ENCODE measurements around the gene SPTBN4.
"Not testable (repeated sequence)": the region's sequence is repeated elsewhere in the genome, so short reads cannot be mapped to it uniquely, and the experiment has no call there.

Gene SPTBN4

DNA sequence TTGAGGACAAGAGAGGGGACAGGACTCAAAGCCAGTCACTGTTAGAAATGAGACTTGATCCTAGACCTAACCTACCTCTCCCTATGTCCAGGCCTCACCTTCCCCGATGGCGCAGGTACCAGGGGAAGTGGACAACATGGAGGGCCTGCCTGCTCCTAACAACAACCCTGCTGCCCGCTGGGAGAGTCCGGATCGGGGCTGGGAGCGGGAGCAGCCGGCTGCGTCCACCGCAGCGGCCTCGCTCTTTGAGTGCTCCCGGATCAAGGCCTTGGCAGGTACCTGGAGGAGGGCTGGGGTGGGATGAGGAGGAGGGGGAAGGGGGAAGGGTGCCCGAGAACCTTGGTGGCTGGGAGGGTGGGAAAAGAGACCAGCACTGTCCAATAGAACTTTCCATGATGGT lies 5.7 kb downstream of the SPTBN4 start:
- TF ChIP-seq, protein P1, sequence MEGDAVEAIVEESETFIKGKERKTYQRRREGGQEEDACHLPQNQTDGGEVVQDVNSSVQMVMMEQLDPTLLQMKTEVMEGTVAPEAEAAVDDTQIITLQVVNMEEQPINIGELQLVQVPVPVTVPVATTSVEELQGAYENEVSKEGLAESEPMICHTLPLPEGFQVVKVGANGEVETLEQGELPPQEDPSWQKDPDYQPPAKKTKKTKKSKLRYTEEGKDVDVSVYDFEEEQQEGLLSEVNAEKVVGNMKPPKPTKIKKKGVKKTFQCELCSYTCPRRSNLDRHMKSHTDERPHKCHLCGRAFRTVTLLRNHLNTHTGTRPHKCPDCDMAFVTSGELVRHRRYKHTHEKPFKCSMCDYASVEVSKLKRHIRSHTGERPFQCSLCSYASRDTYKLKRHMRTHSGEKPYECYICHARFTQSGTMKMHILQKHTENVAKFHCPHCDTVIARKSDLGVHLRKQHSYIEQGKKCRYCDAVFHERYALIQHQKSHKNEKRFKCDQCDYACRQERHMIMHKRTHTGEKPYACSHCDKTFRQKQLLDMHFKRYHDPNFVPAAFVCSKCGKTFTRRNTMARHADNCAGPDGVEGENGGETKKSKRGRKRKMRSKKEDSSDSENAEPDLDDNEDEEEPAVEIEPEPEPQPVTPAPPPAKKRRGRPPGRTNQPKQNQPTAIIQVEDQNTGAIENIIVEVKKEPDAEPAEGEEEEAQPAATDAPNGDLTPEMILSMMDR (IDR thresholded peaks at IDR 0.05; ENCODE audit: low read depth, low read length, missing control alignments) = no peak
- DNase-seq (ENCODE audit: low read depth) = no peak
- in situ Hi-C loops (cut with HindIII; ENCODE audit: low sequenced_read_pairs) = no loop called here
- H3K4me3 ChIP-seq (ENCODE audit: low read depth, low read length) = no peak overlapping the region

DNA sequence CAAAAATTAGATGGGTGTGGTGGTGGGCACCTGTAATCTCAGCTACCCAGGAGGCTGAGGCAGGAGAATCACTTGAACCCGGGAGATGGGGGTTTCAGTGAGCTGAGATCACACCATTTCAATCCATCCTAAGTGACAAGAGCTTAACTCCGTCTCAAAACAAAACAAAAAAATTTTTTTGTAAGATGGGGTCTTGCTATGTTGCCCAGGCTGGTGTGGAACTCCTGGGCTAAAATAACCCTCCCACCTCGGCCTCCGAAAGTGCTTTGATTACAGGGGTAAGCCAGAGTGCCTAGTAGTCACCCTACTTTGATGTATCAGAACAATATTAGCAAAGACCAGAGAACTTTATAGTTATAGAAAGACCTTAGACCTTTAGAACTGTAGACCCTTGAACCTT lies 7.9 kb downstream of the SPTBN4 start:
- in situ Hi-C loops (cut with HindIII; ENCODE audit: low sequenced_read_pairs) = no loop called here
- no peak overlapping the region for H3K4me3 ChIP-seq (ENCODE audit: low read depth, low read length)
- TF ChIP-seq, protein P1 (IDR thresholded peaks at IDR 0.05; ENCODE audit: low read depth, low read length, missing control alignments) = no peak
- DNase-seq (ENCODE audit: low read depth) = no peak

DNA sequence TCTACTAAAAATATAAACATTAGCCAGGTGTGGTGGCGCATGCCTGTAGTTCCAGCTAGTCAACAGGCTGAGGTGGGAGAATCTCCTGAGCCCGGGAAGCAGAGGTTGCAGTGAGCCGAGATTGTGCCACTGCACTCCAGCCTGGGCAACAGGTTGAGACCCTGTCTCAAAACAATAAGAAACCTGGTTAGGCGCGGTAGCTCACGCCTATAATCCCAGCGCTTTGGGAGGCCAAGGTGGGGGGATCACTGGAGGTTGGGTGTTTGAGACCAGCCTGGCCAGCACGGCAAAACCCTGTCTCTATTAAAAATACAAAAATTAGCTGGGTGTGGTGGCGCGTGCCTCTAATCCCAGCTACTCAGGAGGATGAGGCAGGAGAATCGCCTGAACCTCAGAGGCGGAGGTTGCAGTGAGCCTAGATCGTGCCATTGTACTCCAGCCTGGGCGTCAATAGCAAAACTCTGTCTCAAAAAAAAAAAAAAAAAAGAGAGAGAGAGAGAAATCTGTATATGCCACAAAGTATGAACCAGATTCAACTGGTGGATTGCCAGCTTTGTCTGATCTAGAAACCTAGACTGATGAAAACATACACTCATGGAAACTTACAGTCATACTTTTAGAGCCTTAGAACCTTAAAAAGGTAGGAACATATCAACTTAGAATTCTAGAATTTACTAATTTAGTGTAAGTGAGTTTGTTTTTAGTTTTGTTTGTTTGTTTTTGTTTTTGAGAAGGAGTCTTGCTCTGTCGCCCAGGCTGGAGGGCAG lies 9.3 kb downstream of the SPTBN4 start:
- H3K4me3 ChIP-seq (ENCODE audit: low read depth, low read length); in situ Hi-C loops (cut with HindIII; ENCODE audit: low sequenced_read_pairs); DNase-seq (ENCODE audit: low read depth): not testable (repeated sequence)

DNA sequence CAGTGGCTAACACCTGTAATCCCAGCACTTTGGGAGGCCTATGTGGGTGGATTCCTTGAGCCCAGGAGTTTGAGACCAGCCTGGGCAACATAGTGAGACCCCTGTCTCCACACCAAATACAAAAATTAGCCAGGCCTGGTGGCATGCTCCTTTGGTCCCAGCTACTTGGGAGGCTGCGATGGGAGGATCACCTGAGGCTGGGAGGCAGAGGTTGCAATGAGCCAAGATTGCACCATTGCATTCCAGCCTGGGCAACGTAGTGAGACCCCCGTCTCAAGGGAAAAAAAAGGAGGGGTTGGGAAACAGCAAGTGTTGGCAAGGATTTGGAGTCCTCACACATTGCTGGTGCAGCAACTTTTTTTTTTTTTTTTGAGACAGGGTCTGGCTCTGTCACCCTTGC lies 19.2 kb downstream of the SPTBN4 start:
- H3K4me3 ChIP-seq (ENCODE audit: low read depth, low read length) = no peak overlapping the region
- in situ Hi-C loops (cut with HindIII; ENCODE audit: low sequenced_read_pairs) = no loop called here
- no peak for DNase-seq (ENCODE audit: low read depth)
- TF ChIP-seq, protein P1 (IDR thresholded peaks at IDR 0.05; ENCODE audit: low read depth, low read length, missing control alignments) = no peak

DNA sequence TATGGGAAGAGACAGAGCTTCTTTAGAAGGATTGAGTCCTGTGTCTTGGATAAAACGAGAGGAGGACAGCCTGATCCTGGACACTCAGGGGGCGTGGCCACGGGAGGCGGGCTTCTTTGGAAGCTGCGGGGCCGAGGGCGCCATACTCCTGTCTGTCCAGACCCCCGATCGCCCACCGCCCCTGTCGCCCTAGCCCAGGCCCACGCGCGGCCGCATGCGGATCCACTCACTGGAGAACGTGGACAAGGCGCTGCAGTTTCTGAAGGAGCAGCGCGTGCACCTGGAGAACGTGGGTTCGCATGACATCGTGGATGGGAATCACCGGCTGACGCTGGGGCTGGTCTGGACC lies 23.1 kb downstream of the SPTBN4 start:
- no peak for DNase-seq (ENCODE audit: low read depth)
- H3K4me3 ChIP-seq (ENCODE audit: low read depth, low read length) = no peak overlapping the region
- in situ Hi-C loops (cut with HindIII; ENCODE audit: low sequenced_read_pairs) = no loop called here
- TF ChIP-seq, protein P1 (IDR thresholded peaks at IDR 0.05; ENCODE audit: low read depth, low read length, missing control alignments) = no peak

DNA sequence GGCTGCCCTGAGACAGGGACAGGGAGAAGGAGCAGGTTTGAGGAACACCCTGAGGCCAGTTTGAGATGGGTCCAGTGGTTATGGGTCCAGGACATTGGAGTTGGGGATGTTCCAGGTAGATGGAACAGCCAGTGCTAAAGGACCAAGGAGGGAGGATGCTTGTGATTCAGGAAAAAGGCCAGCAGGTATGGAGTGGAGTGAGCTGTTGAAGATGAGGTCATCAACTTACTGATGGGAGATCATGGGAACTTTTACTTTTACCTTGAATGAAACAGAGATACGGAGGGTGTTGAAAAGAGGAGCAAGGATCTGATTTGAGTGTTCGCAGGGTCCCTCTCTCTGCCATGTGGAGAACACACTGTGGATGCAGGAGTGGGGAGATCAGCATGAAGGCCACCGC lies 25.5 kb downstream of the SPTBN4 start:
- DNase-seq (ENCODE audit: low read depth) = no peak
- in situ Hi-C loops (cut with HindIII; ENCODE audit: low sequenced_read_pairs) = no loop called here

DNA sequence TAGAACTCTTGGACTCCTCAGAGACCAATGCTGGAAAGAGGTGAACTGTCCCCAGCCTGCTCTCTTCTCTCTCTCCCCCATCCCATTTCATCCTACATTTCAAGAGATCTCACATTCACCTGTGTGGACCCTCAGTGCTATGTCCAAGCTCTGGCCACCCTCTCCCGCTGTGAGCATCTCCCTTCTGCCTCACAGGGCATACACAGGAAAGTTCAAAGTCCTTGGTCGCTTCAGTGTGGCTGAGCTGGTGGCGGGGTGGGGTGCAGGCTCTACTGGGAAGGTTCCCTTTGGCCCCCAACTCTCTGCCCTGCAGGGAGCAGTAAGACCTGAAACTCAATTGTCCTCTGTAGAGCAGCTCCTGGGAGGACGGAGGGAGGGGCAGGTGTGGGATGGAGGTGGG lies 27.0 kb downstream of the SPTBN4 start:
- H3K4me3 ChIP-seq (ENCODE audit: low read depth, low read length) = no peak overlapping the region
- TF ChIP-seq, protein P1 (IDR thresholded peaks at IDR 0.05; ENCODE audit: low read depth, low read length, missing control alignments) = no peak
- in situ Hi-C loops (cut with HindIII; ENCODE audit: low sequenced_read_pairs) = no loop called here
- DNase-seq (ENCODE audit: low read depth) = no peak

More for the DNA sequence above, 25.5 kb downstream of the SPTBN4 start:
- TF ChIP-seq, protein P1 (IDR thresholded peaks at IDR 0.05; ENCODE audit: low read depth, low read length, missing control alignments) = no peak
- H3K4me3 ChIP-seq (ENCODE audit: low read depth, low read length) = no peak overlapping the region

All from astrocyte of the cerebellum (primary cell).